PC-3 (cell line): ENCODE results near the gene NPW. TPM values are rescaled to one million over a fixed set of nuclear protein-coding genes. Genes with fewer than 3 reads are reported as not detected.

Source experiments
- ATAC-seq: fragments of 200-7000 bp; cut with Tn5 transposase; 2 replicates; pipeline ENCODE4 v1.9.1; 2020; ENCODE audit warnings: mild to moderate bottlenecking, moderate library complexity
- BruUV-seq: library from RNA; stranded (reverse); fragments of 400-500 nt; replicated peaks from 2 replicates; lab custom pipeline; 2021; lab: Mats Ljungman, UMichigan
- CTCF ChIA-PET: fragments of 300-600 bp; sonication (Branson Sonifier 250); formaldehyde crosslinking; loops from one replicate; lab custom pipeline; 2022; ENCODE audit warnings: antibody characterized with exemption; lab: Charles Lee
- POLR2A ChIA-PET: fragments of 300-600 bp; sonication (Branson Sonifier 250); formaldehyde crosslinking; loops from one replicate; lab custom pipeline; 2022; ENCODE audit warnings: antibody characterized with exemption; ENCODE audit not compliant: unreplicated experiment; lab: Charles Lee
- DNase-seq: peaks from one replicate; pipeline ENCODE4 v3.0.0-alpha.2; 2015
- H2AFZ ChIP-seq: fragments of 300-600 bp; sonication (generic); 2 replicates; pipeline ENCODE4 v1.6.0; 2016; ENCODE audit warnings: antibody characterized with exemption, low read length
- H3F3A ChIP-seq: fragments of 300-600 bp; sonication (generic); one replicate; pipeline ENCODE4 v1.6.0; 2017; ENCODE audit warnings: antibody characterized with exemption, low read length, control low read depth, mild to moderate bottlenecking; ENCODE audit not compliant: unreplicated experiment
- H3K27ac ChIP-seq: fragments of 300-600 bp; sonication (generic); 2 replicates; pipeline ENCODE4 v1.5.1; 2016; ENCODE audit warnings: mild to moderate bottlenecking, low read length
- H3K27me3 ChIP-seq: fragments of 300-600 bp; sonication (generic); 2 replicates; pipeline ENCODE4 v1.6.1; 2016; ENCODE audit warnings: low read length, mixed read lengths
- H3K36me3 ChIP-seq: fragments of 300-600 bp; sonication (generic); 2 replicates; pipeline ENCODE4 v1.6.1; 2016; ENCODE audit warnings: low read depth, mixed run types, low read length, mixed read lengths
- H3K4me1 ChIP-seq: fragments of 300-600 bp; sonication (generic); 2 replicates; pipeline ENCODE4 v1.5.1; 2016; ENCODE audit warnings: low read length; ENCODE audit not compliant: insufficient read depth
- H3K4me2 ChIP-seq: fragments of 300-600 bp; sonication (generic); 2 replicates; pipeline ENCODE4 v1.6.0; 2016; ENCODE audit warnings: low read length
- H3K4me3 ChIP-seq: fragments of 300-600 bp; sonication (generic); 2 replicates; pipeline ENCODE4 v1.5.1; 2016; ENCODE audit warnings: mild to moderate bottlenecking, low read length, mixed read lengths
- H3K79me2 ChIP-seq: fragments of 300-600 bp; sonication (generic); 2 replicates; pipeline ENCODE4 v1.6.1; 2017; ENCODE audit warnings: low read length, mixed read lengths
- H3K9ac ChIP-seq: fragments of 300-600 bp; sonication (generic); 2 replicates; pipeline ENCODE4 v1.6.0; 2016; ENCODE audit warnings: mild to moderate bottlenecking, low read length
- H3K9me2 ChIP-seq: fragments of 300-600 bp; sonication (generic); replicated peaks from 2 replicates; pipeline ENCODE4 v1.6.1; 2016; ENCODE audit warnings: mixed run types, low read length, mixed read lengths
- H3K9me3 ChIP-seq: fragments of 300-600 bp; sonication (generic); 2 replicates; pipeline ENCODE4 v1.6.1; 2016; ENCODE audit warnings: low read length, mixed read lengths
- H4K20me1 ChIP-seq: fragments of 300-600 bp; sonication (generic); 2 replicates; pipeline ENCODE4 v1.6.1; 2016; ENCODE audit warnings: low read length, mixed read lengths
- CTCF ChIP-seq: fragments of 300-600 bp; sonication (generic); conservative IDR thresholded peaks from 2 replicates; pipeline ENCODE4 v1.5.1; 2017; ENCODE audit warnings: antibody characterized with exemption, low read depth, mild to moderate bottlenecking, low read length
- EZH2 ChIP-seq: fragments of 300-600 bp; sonication (generic); IDR thresholded peaks from one replicate; pipeline ENCODE4 v1.6.1; 2017; ENCODE audit warnings: antibody characterized with exemption, mild to moderate bottlenecking, low read length; ENCODE audit not compliant: unreplicated experiment
- EZH2phosphoT487 ChIP-seq: fragments of 300-600 bp; sonication (generic); IDR thresholded peaks from 2 replicates; pipeline ENCODE4 v1.6.1; 2018; ENCODE audit warnings: mild to moderate bottlenecking, antibody characterized with exemption, low read length, borderline replicate concordance
- intact Hi-C: fragments of 100-400 bp; cut with micrococcal nuclease; formaldehyde crosslinking; loops from 2 replicates; pipeline ENCODE4 v1.9.0; 2023
- total RNA-seq: library from RNA; depleted of rRNA; stranded (reverse); fragments of >200 nt; gene quantifications from 2 replicates; pipeline ENCODE4 v1.2.3, GENCODE V29; 2014

Gene NPW
- total RNA-seq, 1 experiment from 2014 or later: 3.8 TPM

DNA sequence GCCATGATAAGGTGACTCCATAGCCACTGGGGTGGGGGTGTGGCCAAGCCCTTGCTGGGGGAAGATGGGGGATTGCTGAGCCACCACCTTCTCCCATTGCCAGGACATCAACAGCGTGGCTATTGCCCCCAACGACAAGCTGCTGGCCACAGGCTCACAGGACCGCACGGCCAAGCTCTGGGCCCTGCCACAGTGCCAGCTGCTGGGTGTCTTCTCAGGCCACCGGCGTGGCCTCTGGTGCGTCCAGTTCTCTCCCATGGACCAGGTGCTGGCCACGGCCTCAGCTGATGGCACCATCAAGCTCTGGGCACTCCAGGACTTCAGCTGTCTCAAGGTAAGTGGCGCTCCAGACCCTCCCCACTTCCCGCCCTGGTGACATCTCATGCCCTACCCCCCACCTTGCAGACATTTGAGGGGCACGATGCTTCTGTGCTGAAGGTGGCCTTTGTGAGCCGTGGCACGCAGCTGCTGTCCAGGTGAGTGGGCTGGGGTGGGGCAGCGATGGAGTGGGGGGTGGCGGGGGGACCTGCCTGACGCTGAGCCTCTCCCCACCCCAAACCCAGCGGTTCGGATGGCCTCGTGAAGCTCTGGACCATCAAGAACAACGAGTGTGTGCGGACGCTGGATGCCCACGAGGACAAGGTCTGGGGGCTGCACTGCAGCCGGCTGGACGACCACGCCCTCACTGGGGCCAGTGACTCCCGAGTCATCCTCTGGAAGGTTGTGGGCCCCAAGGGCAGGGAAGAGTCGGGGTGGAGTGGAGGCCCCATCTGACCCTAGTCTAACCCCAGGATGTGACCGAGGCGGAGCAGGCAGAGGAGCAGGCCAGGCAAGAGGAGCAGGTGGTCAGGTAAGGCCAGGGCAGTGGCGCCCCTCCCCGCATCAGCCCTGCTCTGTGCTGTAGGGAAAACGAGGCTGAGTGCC, 42.4 kb upstream of the NPW start:
- H3K9me2 ChIP-seq: no peaks in the 10 kb centered on the region
- POLR2A ChIA-PET: no interaction called here
- no peaks in the 10 kb centered on the region for H3K36me3 ChIP-seq

GRCh38 chr16:1977875-1978268, 41.7 kb upstream of the NPW start:
- H3F3A ChIP-seq: no peaks in the 10 kb centered on the region
- no peaks in the 10 kb centered on the region for H3K27me3 ChIP-seq
- ChIA-PET CTCF (no interaction called here), POLR2A (interaction anchor here (0.6 kb wide), 1 partner anchor 13 kb away, joined by 5 read pairs; the partner anchor contains the start of gene RPS2)
- no peaks in the 10 kb centered on the region for H3K9me2 ChIP-seq
- intact Hi-C loops: no loop called here
- no peak for TF ChIP-seq EZH2phosphoT487
- TF ChIP-seq EZH2: no peak
- TF ChIP-seq CTCF: no peak
- no peaks in the 10 kb centered on the region for H4K20me1 ChIP-seq
- H3K4me3 ChIP-seq: no peak overlapping the region
- H2AFZ ChIP-seq: no peak overlapping the region
- DNase-seq (no peak), ATAC-seq (no peak)
- H3K4me1 ChIP-seq: peaks cover 27% of the 10 kb centered on the region
- H3K9ac ChIP-seq: no peak overlapping the region
- H3K9me3 ChIP-seq: no peaks in the 10 kb centered on the region
- no peaks in the 10 kb centered on the region for H3K36me3 ChIP-seq
- H3K79me2 ChIP-seq: peaks cover 11% of the 10 kb centered on the region
- no peak overlapping the region for H3K4me2 ChIP-seq
- BruUV-seq: no TSS peak
- no peak overlapping the region for H3K27ac ChIP-seq

More for the DNA sequence above, 42.4 kb upstream of the NPW start:
- H3F3A ChIP-seq: no peaks in the 10 kb centered on the region
- H3K27ac ChIP-seq: no peak overlapping the region
- no peak overlapping the region for H3K4me2 ChIP-seq
- no peak overlapping the region for H3K4me3 ChIP-seq
- ATAC-seq: no peak
- no peak overlapping the region for H3K9ac ChIP-seq
- no peak overlapping the region for H2AFZ ChIP-seq
- intact Hi-C loops: no loop called here
- peaks cover 17% of the 10 kb centered on the region for H3K79me2 ChIP-seq
- CTCF ChIA-PET: no interaction called here
- H3K9me3 ChIP-seq: no peaks in the 10 kb centered on the region
- DNase-seq: no peak
- no peaks in the 10 kb centered on the region for H4K20me1 ChIP-seq
- no peaks in the 10 kb centered on the region for H3K27me3 ChIP-seq
- TF ChIP-seq CTCF: no peak
- no peak for TF ChIP-seq EZH2phosphoT487
- TF ChIP-seq EZH2: no peak
- peaks cover 26% of the 10 kb centered on the region for H3K4me1 ChIP-seq
- no TSS peak for BruUV-seq
